ENCODE results near the gene LRP1B.
A peak's percentile ranks its signal among the peaks of the same experiment; 100 is the strongest.

The LRP1B gene

GRCh38 chr2:141438536-141438935 is 692.3 kb downstream of the LRP1B start:
- TF ChIP-seq POLR2AphosphoS5 (IDR thresholded peaks at IDR 0.05; ENCODE audit: low read depth, low read length) (no peak), POLR2A (IDR thresholded peaks at IDR 0.05; ENCODE audit: low read depth, low read length) (no peak), TAF1 (IDR thresholded peaks at IDR 0.05; ENCODE audit: borderline replicate concordance, low read depth, low read length) (no peak)
- no peak for FAIRE-seq
- DNase-seq (ENCODE audit: insufficient read length) = no peak

- DNase-seq (ENCODE audit: insufficient read length) = no peak
- TF ChIP-seq TAF1 (IDR thresholded peaks at IDR 0.05; ENCODE audit: borderline replicate concordance, low read depth, low read length) (no peak), POLR2AphosphoS5 (IDR thresholded peaks at IDR 0.05; ENCODE audit: low read depth, low read length) (no peak), POLR2A (IDR thresholded peaks at IDR 0.05; ENCODE audit: low read depth, low read length) (no peak)
- FAIRE-seq = no peak
These were observed 693.3 kb downstream of the LRP1B start for GRCh38 chr2:141437521-141437920.

- no peak for DNase-seq (ENCODE audit: insufficient read length)
- TF ChIP-seq POLR2A (IDR thresholded peaks at IDR 0.05; ENCODE audit: low read depth, low read length) = no peak
- no peak for TF ChIP-seq TAF1 (IDR thresholded peaks at IDR 0.05; ENCODE audit: borderline replicate concordance, low read depth, low read length)
- TF ChIP-seq POLR2AphosphoS5 (IDR thresholded peaks at IDR 0.05; ENCODE audit: low read depth, low read length) = no peak
- FAIRE-seq = no peak
These were observed 707.7 kb downstream of the LRP1B start for GRCh38 chr2:141423124-141423523.

GRCh38 chr2:141417246-141417797 is 713.5 kb downstream of the LRP1B start:
- no peak for FAIRE-seq
- no peak for DNase-seq (ENCODE audit: insufficient read length)
- no peak for TF ChIP-seq POLR2AphosphoS5 (IDR thresholded peaks at IDR 0.05; ENCODE audit: low read depth, low read length)
- no peak for TF ChIP-seq POLR2A (IDR thresholded peaks at IDR 0.05; ENCODE audit: low read depth, low read length)
- TF ChIP-seq TAF1 (IDR thresholded peaks at IDR 0.05; ENCODE audit: borderline replicate concordance, low read depth, low read length) = no peak

GRCh38 chr2:141411419-141411818 is 719.4 kb downstream of the LRP1B start:
- no peak for TF ChIP-seq POLR2AphosphoS5 (IDR thresholded peaks at IDR 0.05; ENCODE audit: low read depth, low read length)
- no peak for TF ChIP-seq TAF1 (IDR thresholded peaks at IDR 0.05; ENCODE audit: borderline replicate concordance, low read depth, low read length)
- TF ChIP-seq POLR2A (IDR thresholded peaks at IDR 0.05; ENCODE audit: low read depth, low read length) = no peak
- peak; percentile 44 for FAIRE-seq
- no peak for DNase-seq (ENCODE audit: insufficient read length)

- no peak for TF ChIP-seq POLR2AphosphoS5 (IDR thresholded peaks at IDR 0.05; ENCODE audit: low read depth, low read length)
- TF ChIP-seq TAF1 (IDR thresholded peaks at IDR 0.05; ENCODE audit: borderline replicate concordance, low read depth, low read length) = no peak
- TF ChIP-seq POLR2A (IDR thresholded peaks at IDR 0.05; ENCODE audit: low read depth, low read length) = no peak
- no peak for DNase-seq (ENCODE audit: insufficient read length)
- no peak for FAIRE-seq
These were observed 731.5 kb downstream of the LRP1B start for GRCh38 chr2:141399270-141399669.

GRCh38 chr2:141393214-141393545 is 737.6 kb downstream of the LRP1B start:
- no peak for FAIRE-seq
- TF ChIP-seq POLR2A (IDR thresholded peaks at IDR 0.05; ENCODE audit: low read depth, low read length) (no peak), POLR2AphosphoS5 (IDR thresholded peaks at IDR 0.05; ENCODE audit: low read depth, low read length) (no peak), TAF1 (IDR thresholded peaks at IDR 0.05; ENCODE audit: borderline replicate concordance, low read depth, low read length) (no peak)

GRCh38 chr2:141392517-141393213 is 738.2 kb downstream of the LRP1B start:
- no peak for DNase-seq (ENCODE audit: insufficient read length)
- no peak for FAIRE-seq
- TF ChIP-seq TAF1 (IDR thresholded peaks at IDR 0.05; ENCODE audit: borderline replicate concordance, low read depth, low read length) (no peak), POLR2A (IDR thresholded peaks at IDR 0.05; ENCODE audit: low read depth, low read length) (no peak), POLR2AphosphoS5 (IDR thresholded peaks at IDR 0.05; ENCODE audit: low read depth, low read length) (no peak)

More at GRCh38 chr2:141393214-141393545, 737.6 kb downstream of the LRP1B start:
- DNase-seq (ENCODE audit: insufficient read length) = no peak

- no peak for TF ChIP-seq POLR2A (IDR thresholded peaks at IDR 0.05; ENCODE audit: low read depth, low read length)
- TF ChIP-seq POLR2AphosphoS5 (IDR thresholded peaks at IDR 0.05; ENCODE audit: low read depth, low read length) = no peak
- no peak for TF ChIP-seq TAF1 (IDR thresholded peaks at IDR 0.05; ENCODE audit: borderline replicate concordance, low read depth, low read length)
- DNase-seq (ENCODE audit: insufficient read length) (no peak), FAIRE-seq (no peak)
These were observed 744.6 kb downstream of the LRP1B start for GRCh38 chr2:141386168-141386567.

- FAIRE-seq (no peak), DNase-seq (ENCODE audit: insufficient read length) (no peak)
- TF ChIP-seq POLR2A (IDR thresholded peaks at IDR 0.05; ENCODE audit: low read depth, low read length) (no peak), TAF1 (IDR thresholded peaks at IDR 0.05; ENCODE audit: borderline replicate concordance, low read depth, low read length) (no peak), POLR2AphosphoS5 (IDR thresholded peaks at IDR 0.05; ENCODE audit: low read depth, low read length) (no peak)
These were observed 746.1 kb downstream of the LRP1B start for GRCh38 chr2:141384676-141385075.

GRCh38 chr2:141381946-141382345 is 748.9 kb downstream of the LRP1B start:
- FAIRE-seq (no peak), DNase-seq (ENCODE audit: insufficient read length) (no peak)
- TF ChIP-seq POLR2A (IDR thresholded peaks at IDR 0.05; ENCODE audit: low read depth, low read length) (no peak), TAF1 (IDR thresholded peaks at IDR 0.05; ENCODE audit: borderline replicate concordance, low read depth, low read length) (no peak)
